T follicular helper cell (primary cell): ENCODE data around the gene C1orf56.
"Not testable (repeated sequence)": the region's sequence is repeated elsewhere in the genome, so short reads cannot be mapped to it uniquely, and the experiment has no call there.

Source experiments
- DNase-seq: peaks from one replicate; pipeline ENCODE4 v3.0.0-alpha.2; 2020; ENCODE audit warnings: low read depth

C1orf56 gene

DNA sequence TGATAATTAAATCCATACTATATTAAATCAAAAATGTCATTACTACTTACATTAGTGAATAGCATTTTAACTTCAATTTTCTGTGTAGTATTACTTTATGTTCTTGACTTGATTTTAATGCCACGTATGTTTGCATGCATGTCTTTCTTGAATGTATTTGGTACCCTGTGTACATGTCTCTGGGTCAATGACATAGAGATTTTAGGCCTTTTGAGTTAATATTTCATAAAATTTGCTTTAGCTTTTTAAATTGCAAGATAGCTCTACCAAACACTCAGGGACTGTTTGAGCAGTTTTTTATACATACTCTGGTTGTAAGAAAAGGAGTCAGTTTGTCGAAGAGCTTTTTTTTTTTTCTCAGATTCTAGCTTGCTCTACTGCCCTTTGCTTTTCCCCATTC is 14.2 kb downstream of the C1orf56 start:
- no peak for DNase-seq

DNA sequence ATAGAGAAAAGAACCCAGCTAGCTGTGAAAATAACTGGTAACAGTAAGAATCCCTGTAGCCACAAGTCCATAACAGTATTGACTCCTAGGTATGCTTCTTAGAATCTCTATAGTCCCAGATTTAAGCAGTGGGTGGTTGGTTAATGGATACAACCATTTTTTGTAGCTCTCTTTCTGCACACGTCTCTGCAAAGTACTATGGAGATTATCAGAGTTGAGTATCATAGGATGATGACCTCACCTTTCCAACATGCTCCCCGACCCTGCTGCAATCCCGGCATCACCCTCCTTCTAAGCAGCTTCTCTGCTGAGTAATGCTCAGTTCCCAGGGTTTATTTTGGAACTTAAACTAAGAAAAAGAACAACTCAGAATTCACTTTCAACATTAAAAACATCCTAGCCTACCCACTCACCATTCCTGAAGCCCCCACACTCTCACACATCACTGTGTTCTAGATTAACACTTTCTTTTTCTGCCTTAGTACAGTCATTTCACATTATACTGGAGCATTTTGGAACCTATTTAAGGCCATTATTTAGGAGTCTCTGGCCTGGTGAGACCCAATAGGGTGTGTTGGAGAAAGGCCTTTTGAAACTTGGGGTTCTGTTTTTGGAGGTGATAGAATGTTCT is 15.3 kb downstream of the C1orf56 start:
- DNase-seq: no peak

DNA sequence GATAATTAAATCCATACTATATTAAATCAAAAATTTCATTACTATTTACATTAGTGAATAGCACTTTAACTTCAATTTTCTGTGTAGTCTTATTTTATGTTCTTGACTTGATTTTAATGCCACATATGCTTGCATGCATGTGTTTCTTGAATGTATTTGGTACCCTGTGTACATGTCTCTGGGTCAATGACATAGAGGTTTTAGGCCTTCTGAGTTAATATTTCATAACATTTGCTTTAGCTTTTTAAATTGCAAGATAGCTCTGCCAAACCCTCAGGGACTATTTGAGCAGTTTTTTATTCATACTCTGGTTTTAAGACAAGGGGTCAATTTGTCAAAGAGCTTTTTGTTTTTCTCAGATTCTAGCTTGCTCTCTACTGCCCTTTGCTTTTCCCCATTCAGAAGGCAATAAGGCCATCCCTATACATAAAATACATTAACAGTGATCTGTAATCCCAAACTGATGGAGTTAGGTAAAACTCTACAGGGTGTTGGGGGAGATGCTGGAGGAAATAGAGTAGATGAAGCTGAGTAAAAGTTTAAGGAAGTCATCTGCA is 17.6 kb downstream of the C1orf56 start:
- DNase-seq: no peak

DNA sequence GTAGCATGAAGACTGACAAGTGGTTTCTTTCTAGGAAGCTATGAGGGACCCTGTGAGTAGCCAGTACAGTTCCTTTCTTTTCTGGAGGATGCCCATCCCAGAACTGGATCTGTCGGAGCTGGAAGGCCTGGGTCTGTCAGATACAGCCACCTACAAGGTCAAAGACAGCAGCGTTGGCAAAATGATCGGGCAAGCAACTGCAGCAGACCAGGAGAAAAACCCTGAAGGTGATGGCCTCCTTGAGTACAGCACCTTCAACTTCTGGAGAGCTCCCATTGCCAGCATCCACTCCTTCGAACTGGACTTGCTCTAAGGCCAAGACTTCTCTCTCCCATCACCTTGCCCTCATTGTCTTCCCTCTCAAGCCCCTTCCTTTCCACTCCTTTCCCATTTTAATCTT is 19.6 kb downstream of the C1orf56 start:
- DNase-seq: no peak

DNA sequence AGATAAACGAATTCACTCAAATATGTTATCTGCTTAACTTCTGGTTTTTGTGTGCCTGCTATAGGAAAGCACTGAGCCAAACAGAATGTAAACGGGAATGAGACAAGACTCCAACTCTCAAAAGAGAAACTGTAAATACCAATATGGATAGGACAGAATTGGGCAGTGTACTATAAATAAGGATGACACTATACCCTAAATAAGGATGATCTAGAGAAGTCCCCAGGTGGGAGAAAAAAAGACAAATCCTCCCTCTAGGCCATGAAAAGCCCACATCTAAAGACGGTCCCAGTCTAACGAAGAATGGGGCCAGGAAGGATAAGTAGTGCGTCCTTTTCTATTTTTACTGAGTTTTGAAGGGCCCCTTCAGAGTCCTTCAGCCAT is 21.5 kb downstream of the C1orf56 start:
- DNase-seq: no peak

DNA sequence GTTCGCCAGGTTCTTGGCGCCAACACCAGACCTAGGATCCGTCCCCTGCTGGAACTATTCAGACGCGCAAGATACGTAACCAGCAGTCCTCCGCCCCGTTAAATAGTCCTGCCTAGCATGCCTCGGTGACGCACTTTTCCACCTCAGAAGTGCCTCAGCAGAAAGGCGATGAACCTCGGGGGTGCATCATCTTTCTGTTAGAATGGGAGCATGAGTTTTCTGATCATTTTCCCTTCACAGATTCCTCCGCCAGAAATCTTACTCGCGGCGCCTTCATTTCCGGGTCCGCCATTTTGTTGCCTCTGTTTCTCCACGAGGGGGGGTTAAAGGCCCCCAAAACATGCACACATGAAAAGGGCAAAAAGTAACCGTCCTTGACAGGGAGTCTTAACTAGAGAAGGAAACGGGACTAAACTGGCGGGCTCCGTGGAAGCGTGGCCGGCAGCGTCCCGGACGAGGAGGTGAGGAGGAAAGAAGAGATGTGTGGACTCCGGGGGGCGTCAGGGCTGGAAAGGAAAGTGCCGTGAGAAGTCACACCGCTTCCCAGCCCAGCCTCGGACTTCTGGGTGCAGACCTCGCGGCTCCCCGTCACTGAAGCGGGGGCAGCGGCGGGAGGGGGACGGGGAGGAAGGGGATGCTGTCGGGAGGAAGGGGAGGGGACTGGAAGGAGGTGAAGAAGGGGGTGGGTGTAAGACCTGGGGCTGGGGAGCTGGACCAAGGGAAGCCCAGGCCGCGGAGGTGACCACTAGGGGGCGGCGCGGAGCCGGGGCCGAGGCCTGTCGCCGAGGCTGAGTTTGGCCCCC is 23.1 kb downstream of the C1orf56 start, which contains the start of gene GABPB2:
Gene GABPB2 (plus strand): TSS at position 288 of the 803 bp plus-strand sequence. CDS start 17,429 bp downstream, outside the sequence.
- peak; percentile 83 for DNase-seq

DNA sequence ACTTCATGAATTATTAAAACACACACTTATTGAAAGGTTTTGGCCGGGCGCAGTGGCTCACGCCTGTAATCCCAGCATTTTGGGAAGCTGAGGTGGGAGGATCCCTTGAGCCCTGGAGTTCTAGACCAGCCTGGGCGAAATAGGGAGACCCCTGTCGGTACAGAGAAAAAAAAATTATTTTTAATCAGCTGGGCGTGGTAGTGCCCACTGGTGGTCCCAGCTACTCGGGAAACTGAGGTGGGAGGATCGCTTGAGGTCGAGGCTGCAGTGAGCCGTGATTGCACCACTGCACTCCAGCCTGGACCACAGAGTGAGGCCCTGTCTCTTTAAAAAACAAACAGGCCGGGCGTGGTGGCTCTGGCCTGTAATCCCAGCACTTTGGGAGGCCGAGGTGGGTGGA is 24.7 kb downstream of the C1orf56 start:
- no peak for DNase-seq

DNA sequence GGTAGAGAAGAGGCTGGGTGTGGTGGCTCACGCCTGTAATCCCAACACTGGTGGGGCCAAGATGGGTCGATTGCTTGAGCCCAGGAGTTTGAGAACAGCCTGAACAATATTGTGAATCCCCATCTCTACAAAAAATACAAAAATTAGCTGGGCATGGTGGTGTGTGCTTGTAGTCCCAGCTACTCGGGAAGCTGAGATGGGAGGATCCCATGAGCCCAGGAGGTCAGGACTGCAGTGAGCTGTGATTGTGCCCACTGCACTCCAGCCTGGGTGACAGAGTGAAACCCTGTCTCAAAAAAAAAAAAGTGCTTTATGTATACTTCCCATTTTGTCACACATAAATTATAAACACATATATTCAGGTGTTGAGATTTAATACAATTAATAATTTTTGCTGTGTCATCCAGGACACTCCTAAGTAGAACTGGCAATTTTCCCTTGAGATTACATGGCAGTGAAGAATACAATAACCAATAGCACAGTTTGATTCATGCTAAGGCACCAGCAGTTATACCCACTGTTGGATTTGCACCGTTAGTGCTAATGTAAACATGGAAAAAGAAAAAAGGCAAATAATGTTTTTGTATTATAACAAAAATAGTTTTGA is 38.5 kb downstream of the C1orf56 start:
- no peak for DNase-seq

DNA sequence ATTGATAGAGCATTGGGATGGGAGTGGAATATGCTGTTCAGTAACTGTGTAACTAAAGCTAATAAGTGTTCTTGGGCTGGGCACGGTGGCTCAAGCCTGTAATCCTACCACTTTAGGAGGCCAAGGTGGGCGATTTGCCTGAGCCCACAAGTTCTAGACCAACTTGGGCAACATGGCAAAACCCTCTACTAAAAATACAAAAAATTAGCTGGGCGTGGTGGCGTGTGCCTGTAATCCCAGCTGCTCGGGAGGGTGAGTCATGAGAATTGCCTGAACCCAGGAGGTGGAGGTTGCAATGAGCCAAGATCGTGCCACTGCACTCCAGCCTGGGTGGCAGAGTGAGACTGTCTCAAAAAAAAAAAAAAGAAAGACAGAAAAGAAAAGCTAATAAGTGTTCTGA is 49.9 kb downstream of the C1orf56 start:
- not testable (repeated sequence) for DNase-seq

DNA sequence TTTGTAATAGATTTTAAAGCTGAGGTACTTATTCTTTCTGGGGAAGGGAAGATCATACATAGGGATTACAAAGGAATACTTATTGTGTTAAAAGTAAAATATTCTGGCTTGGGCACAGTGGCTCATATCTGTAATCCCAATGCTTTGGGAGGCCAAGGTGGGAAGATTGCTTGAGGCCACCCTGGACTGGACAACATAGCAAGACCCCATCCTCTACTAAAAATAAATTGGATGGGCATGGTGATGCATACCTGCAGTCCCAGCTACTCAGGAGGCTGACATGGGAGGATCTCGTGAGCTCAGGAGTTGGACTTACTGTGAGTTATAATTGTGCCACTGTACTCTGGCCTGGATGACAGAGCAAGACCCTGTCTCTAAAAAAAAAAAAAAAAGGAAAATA is 50.6 kb downstream of the C1orf56 start:
- no peak for DNase-seq
